Stimulated activated naive CD8-positive, alpha-beta T cell treated with anti-CD3 and anti-CD28 coated beads, Interleukin-15, Interleukin-2, amounts not matched to agents 100 ng/mL and 50 ng/mL, for 24 hours (primary cell): Measurements from ENCODE around the gene COX17.

ENCODE experiments used
- H3K27ac Mint-ChIP-seq: one replicate; pipeline ENCODE4 v1.8.0; 2021; ENCODE audit warnings: mild to moderate bottlenecking, mixed read lengths
- H3K27me3 Mint-ChIP-seq: one replicate; pipeline ENCODE4 v1.8.0; 2021; ENCODE audit warnings: mixed read lengths
- H3K36me3 Mint-ChIP-seq: one replicate; pipeline ENCODE4 v1.8.0; 2021; ENCODE audit warnings: low read depth, mixed read lengths
- H3K4me1 Mint-ChIP-seq: one replicate; pipeline ENCODE4 v1.8.0; 2021; ENCODE audit warnings: low read depth, mixed read lengths
- H3K4me3 Mint-ChIP-seq: one replicate; pipeline ENCODE4 v1.8.0; 2021; ENCODE audit warnings: mild to moderate bottlenecking, mixed read lengths
- H3K9me3 Mint-ChIP-seq: one replicate; pipeline ENCODE4 v1.8.0; 2021; ENCODE audit warnings: mixed read lengths

The COX17 gene

DNA sequence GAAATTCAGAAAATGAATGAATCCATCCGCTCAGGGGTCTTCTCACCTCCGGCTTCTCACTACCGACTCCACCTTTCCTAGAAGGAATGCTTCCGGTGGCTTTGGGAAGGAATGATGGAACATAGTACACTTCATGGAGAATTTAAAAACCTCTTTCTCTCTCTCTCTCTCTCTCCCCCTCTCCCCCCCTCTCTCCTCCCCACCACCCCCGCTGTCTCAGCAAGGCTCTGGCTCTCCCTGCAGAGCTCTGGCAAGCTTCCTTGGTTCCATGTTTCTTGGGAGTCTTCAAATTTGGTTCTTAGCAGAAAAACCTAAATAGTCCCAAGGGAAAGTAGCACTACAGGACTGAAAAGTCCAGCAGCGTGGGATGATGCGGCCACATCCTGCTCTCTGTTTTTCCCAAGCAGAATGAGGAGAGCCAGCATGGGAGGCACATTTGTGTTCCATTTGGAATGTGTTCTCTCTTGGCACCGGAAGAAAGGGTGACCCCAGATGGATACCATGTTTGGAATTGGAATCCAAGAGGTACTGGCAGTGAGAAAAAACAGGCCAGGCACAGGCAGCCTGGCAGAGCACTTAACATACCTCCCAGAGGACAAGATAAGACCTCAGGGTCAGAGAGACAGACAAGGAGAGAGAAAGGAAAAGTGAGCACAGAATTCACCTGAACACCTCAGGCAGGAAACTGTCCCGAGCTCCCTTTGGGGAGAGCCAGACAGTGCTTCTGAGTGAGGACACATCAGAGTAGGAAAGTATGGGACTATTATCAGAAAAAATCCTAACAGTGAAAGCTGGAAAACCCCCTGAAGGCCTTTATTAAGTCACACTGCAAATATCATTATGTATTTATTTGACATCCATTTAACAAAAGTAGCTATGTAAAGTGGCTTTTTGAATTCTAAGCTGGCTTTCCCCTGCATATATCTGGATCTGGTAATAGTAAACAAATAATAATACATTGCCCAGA is 16.4 kb downstream of the COX17 start, which contains the start of gene POPDC2:
TSS of gene POPDC2 (minus strand) at position 116 of the 967 bp plus-strand sequence. CDS start 166 bp downstream, outside the sequence.
- no peaks in the 10 kb centered on the region for H3K27me3 Mint-ChIP-seq
- H3K36me3 Mint-ChIP-seq: no peaks in the 10 kb centered on the region
- peaks cover 15% of the 10 kb centered on the region for H3K4me1 Mint-ChIP-seq
- no peaks in the 10 kb centered on the region for H3K9me3 Mint-ChIP-seq
- H3K27ac Mint-ChIP-seq: no peak within 1 kb of the TSS
- H3K4me3 Mint-ChIP-seq: no peak within 1 kb of the TSS

DNA sequence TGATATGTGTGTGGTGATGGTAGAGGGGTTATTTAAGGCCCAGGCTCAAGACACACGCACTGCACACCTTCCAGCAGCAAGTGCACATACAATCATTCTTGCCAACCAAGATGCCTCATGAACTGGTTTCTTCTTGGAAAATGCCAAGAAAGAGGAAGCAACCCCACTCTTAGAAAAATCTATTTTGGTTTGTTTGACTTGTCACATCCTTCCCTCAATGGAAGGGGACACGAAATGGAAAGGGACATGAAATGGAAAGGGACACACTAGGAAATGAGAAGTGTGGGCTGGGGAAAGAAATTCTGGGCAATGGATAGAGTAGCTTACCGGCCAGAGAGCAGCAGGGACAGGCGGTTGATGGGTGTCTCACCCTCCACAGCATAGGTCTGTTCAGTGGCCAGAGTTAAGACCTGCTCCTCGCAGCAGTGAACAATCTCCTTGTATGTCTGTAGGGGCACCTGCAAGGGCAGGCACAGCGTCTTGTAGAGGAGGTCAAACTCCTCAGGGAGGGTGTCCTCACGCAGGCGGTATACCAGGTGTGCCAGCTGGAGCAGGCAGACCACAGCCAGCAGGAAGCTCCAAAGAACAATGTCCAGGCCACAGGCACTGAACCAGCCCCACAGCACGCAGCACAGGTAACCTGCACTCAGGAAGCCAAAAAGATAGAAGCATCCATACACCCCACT is 17.5 kb downstream of the COX17 start:
- Mint-ChIP-seq H3K27ac (no peak overlapping the region), H3K4me3 (no peak overlapping the region), H3K9me3 (no peaks in the 10 kb centered on the region), H3K4me1 (peaks cover 12% of the 10 kb centered on the region), H3K27me3 (no peaks in the 10 kb centered on the region), H3K36me3 (no peaks in the 10 kb centered on the region)

GRCh38 chr3:119658994-119659393 is 18.2 kb downstream of the COX17 start:
- H3K27me3 Mint-ChIP-seq: no peaks in the 10 kb centered on the region
- no peaks in the 10 kb centered on the region for H3K36me3 Mint-ChIP-seq
- H3K9me3 Mint-ChIP-seq: no peaks in the 10 kb centered on the region
- H3K4me1 Mint-ChIP-seq: peaks cover 6% of the 10 kb centered on the region
- no peak overlapping the region for H3K27ac Mint-ChIP-seq
- no peak overlapping the region for H3K4me3 Mint-ChIP-seq

DNA sequence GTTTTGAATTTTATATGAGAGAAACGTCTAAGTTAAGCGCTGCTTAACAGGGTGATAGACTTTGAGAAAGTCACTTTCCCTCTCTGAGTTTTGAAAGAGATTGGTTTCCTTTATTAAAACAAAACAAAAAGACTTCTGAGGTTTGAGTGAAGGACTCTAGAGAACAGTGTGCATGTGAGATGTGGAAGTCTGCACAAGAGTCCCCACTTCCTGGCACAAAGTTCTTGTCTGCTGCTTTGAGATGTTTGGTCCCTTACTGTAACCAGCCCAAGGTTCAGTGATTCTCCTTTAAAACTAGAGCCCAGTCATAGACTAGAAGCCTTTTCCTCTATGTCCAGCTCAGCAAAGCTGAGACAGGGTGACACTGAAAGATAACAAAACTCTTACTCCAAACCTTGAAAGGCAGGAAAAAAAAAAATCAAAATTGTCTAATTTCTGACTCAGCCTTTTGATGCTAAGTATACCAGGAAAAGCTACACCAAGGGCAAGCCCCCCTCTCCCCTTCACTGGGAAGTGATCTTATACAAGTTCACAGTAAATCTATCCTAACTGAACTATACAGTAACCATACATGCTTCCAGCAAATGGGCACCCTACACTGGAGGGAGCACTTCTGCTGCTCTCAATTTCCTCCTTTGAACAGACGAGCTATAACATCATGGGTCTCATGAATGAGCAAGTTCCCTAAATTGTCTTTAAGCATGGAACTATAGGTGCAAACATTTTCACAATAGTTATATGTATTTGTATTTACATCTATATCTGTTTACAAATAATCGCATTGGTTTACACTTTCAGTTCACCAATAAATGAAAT is 19.1 kb downstream of the COX17 start:
- Mint-ChIP-seq H3K4me3 (no peak overlapping the region), H3K36me3 (no peaks in the 10 kb centered on the region), H3K4me1 (peaks cover 6% of the 10 kb centered on the region), H3K27me3 (no peaks in the 10 kb centered on the region), H3K9me3 (no peaks in the 10 kb centered on the region), H3K27ac (no peak overlapping the region)

DNA sequence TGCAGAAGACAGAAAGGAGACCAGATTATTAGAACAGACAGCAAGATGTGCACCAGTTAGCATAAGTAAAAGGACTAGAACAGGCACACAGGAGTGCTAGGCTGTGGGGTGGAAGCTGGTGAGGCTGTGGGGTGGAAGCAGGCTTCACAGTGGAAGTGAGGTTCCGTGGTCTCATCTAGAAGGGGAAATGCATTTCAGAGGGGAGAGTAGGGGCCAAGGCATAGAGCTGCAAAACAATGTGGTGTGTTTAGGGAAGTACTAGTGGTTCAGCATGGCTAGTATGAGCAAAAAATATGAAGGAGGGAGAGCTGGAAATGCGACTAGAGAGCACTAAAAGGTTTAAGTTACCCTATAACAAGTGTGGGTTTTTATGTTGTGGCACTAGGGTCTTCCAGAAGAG is 23.3 kb downstream of the COX17 start:
- Mint-ChIP-seq H3K4me1 (peaks cover 6% of the 10 kb centered on the region), H3K36me3 (no peaks in the 10 kb centered on the region), H3K4me3 (no peak overlapping the region), H3K27ac (no peak overlapping the region), H3K9me3 (no peaks in the 10 kb centered on the region), H3K27me3 (no peaks in the 10 kb centered on the region)

DNA sequence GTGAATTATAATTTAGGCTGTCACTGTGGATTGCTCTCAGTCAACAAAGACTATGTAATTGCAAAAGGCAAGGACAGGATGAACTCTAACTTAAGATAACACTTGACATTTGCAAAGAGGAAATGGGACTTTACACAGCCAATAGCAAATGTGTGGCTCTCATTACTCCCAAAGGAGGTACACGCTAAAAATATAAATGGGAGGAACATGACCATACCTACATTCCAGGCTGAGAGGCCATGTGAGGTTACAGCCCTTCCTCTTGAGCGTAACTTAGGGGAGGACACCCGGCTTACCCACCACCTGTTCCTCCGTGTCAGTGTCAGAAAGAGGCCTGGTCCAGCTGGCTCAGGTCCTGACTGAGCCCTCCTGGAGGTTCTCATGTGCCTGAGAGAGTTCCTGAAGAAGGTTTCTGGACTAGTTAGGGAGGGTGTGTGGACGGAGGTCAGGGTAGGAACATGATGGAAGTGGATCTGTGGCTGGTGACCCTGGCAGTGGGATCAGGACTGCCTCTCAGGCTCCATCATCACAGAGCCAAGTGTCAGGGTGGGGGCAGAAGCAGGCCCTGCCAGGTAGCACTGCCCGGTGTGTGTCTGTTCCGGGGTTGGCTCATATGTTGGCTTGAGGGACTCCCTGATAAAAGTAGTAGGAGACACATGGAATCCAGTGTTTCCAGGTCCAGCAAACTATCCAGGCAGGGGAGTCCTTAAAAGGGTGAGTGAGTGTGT is 24.7 kb downstream of the COX17 start:
- Mint-ChIP-seq H3K27ac (no peak overlapping the region), H3K36me3 (no peaks in the 10 kb centered on the region)

DNA sequence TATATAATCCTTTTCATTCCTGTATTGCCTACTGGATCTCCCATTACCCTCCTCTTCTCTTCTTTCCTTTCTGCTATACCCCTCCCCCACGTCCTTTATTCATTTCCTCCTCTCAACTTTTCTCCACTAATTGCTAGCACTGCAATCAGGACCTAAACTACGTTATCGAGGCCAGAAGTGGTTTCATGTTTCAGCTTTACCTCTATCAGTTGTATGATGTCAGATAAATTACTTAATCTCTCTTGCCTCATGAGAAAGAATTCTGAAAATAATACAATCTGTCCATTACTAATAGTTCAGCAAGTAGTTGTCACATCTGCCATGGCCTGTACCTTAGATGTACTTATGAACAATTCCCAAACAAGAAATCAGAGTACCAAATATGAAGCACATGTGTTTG is 27.4 kb downstream of the COX17 start:
- no peak overlapping the region for H3K4me3 Mint-ChIP-seq
- no peaks in the 10 kb centered on the region for H3K27me3 Mint-ChIP-seq
- no peaks in the 10 kb centered on the region for H3K9me3 Mint-ChIP-seq
- no peaks in the 10 kb centered on the region for H3K4me1 Mint-ChIP-seq
- peaks cover 14% of the 10 kb centered on the region for H3K36me3 Mint-ChIP-seq
- H3K27ac Mint-ChIP-seq: no peak overlapping the region

More for the DNA sequence above, 24.7 kb downstream of the COX17 start:
- Mint-ChIP-seq H3K9me3 (no peaks in the 10 kb centered on the region), H3K27me3 (no peaks in the 10 kb centered on the region), H3K4me1 (peaks cover under 1% of the 10 kb centered on the region), H3K4me3 (no peak overlapping the region)

DNA sequence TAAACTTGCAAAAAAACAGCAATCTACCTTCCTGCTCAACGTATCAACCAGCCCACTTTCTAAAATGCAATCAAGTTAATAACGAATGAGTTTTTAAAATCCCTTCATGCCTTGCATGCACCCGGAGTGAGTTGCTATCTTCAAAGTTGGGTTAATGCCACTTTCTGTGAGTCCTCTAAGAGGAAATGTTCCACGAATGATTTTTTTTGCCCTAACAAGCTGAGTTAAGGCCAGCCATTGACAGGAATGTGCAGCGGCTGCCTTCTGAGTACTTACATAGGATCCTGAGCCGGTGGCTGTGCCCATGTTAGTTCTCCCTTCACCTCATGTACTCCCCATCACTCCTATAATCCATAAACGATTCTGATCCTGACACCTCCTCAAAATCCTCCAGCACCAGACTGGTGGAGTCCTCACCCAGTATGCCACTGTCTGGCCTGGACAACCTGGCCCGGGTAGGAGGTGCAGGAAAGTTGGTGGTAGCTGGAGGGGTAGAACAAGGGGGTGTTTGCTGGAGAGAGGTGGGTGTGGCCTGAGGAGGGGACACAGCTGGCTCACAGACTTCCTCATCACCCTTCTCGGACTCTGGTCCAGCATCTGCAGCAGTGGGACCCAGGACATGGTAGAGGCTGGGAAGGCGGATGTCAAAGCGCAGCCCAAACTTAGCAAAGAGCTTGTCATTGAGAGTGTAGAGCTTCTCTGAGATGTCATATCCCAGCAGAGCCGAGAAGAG is 29.2 kb downstream of the COX17 start:
- H3K4me1 Mint-ChIP-seq: peaks cover 11% of the 10 kb centered on the region
- H3K27ac Mint-ChIP-seq: no peak overlapping the region
- peaks cover 14% of the 10 kb centered on the region for H3K36me3 Mint-ChIP-seq
- H3K27me3 Mint-ChIP-seq: no peaks in the 10 kb centered on the region
- no peaks in the 10 kb centered on the region for H3K9me3 Mint-ChIP-seq
- no peak overlapping the region for H3K4me3 Mint-ChIP-seq

DNA sequence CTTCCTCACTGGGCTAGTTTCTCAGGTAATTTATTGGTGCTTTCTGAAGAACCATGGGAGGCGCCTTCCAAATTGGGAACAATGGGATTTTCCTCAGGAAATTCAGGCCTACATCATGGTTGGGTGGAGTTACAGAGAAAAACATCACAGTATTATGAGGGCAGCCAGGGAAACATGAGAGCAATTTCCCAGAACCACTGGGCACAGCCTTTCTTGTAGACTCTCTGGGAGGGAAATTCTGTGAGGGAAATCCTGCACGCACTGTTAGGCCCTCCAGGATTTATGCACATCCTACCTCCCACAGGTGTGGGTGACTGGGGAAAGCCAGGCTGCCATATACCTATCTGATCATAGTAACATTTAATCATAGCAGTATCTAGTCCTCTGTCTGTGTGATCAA is 30.0 kb downstream of the COX17 start:
- peaks cover 16% of the 10 kb centered on the region for H3K36me3 Mint-ChIP-seq
- H3K4me3 Mint-ChIP-seq: no peak overlapping the region
- no peak overlapping the region for H3K27ac Mint-ChIP-seq
- peaks cover 19% of the 10 kb centered on the region for H3K4me1 Mint-ChIP-seq
- H3K9me3 Mint-ChIP-seq: no peaks in the 10 kb centered on the region
- H3K27me3 Mint-ChIP-seq: no peaks in the 10 kb centered on the region

DNA sequence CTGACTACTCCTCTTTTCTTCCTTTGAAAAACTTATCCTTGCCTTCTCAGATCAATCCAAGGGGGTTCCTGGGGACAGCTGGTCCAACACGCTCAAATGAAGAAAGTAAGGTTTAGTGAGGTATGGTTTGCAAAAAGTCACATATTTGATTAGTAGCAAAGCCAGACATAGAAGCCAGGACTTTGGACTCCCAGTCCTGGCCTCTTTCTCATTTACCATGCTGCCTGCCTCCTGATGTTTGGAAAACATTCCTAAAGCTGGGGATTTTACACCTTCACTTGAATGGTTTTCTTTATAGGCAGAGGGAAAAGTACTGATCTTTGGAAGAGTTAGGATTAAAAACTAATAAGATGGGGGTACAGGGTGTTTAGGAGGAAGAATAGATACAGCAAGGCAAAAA is 31.4 kb downstream of the COX17 start:
- Mint-ChIP-seq H3K27ac (no peak overlapping the region), H3K27me3 (no peaks in the 10 kb centered on the region), H3K9me3 (no peaks in the 10 kb centered on the region)

DNA sequence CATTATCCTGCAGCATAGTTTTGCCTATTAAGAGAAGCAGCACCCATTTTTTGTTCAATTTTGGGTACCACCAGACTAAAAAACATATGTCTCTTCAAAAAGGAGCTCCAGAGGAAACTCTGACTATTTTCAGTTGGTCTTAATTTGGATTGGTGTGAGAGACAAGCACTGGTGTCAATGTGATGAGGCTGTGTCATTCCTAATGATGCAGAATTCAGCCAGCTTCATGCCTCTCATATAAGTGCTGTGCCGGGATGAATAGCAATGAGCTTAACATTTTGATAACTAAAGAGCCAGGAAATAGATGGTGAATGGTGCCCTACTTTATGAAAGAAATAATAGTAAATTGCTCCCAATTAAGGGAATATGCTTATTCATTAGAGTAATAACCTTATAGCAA is 32.7 kb downstream of the COX17 start:
- no peaks in the 10 kb centered on the region for H3K27me3 Mint-ChIP-seq
- peaks cover 30% of the 10 kb centered on the region for H3K4me1 Mint-ChIP-seq
- no peaks in the 10 kb centered on the region for H3K9me3 Mint-ChIP-seq
- H3K27ac Mint-ChIP-seq: no peak overlapping the region
- no peak overlapping the region for H3K4me3 Mint-ChIP-seq
- peaks cover 37% of the 10 kb centered on the region for H3K36me3 Mint-ChIP-seq

More for the DNA sequence above, 31.4 kb downstream of the COX17 start:
- H3K36me3 Mint-ChIP-seq: peaks cover 28% of the 10 kb centered on the region
- H3K4me1 Mint-ChIP-seq: peaks cover 21% of the 10 kb centered on the region
- H3K4me3 Mint-ChIP-seq: no peak overlapping the region

DNA sequence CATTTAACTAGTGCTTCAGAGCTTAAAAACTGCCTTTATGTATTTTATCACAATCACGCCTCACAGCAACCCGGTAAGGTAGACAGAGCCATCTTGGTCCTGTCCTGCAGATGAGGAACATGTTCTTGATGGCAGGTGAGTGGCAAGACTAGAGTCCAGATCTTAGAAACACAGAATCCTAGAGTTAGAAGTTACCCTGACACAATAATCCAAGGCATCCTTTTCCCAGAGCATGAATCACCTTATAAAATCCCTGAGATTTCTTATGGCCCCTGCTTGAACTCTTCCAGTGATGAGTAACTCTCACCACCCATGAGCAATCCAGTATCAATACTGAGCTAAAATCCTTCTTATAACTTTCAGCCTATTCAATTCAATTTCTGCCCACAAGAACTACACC is 33.7 kb downstream of the COX17 start:
- peaks cover 39% of the 10 kb centered on the region for H3K4me1 Mint-ChIP-seq
- H3K27me3 Mint-ChIP-seq: no peaks in the 10 kb centered on the region
- H3K4me3 Mint-ChIP-seq: no peak overlapping the region
- H3K36me3 Mint-ChIP-seq: peaks cover 38% of the 10 kb centered on the region
- peak overlapping the region; percentile 64 for H3K27ac Mint-ChIP-seq
- no peaks in the 10 kb centered on the region for H3K9me3 Mint-ChIP-seq

DNA sequence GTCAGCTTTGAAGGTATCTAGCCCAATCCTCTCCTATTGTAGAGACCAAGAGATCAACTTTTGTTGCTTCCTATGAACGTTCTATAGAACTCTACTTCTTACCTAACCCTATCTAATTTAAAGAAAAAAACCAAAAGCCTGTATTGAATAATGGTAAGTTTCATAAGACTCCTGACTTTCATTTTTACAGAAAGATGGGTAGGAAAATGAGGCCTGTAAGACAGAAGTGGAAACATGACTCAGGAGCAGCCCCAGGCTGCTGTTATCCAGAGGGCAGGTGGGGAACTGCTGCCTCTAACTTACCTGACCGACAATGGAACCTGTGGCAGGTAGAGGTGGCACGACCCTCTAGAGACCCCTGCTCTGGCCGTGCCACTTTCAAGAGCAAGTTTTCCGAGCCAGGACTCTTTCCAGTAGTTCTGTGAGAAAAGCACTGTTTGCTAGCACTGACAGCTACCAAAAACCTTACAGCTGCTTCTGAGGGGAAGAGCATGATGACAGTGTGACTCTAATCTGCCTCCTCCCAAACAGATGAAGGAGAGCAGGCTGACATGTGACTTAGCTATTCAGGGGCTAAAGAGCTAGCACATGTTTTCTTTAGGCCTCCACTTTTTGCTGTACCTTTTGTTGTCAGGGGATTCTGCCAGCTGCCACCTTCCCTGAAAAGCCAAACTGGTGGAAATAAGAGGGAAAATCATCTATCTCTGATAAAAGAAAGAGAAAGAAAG is 34.3 kb downstream of the COX17 start:
- H3K27me3 Mint-ChIP-seq: no peaks in the 10 kb centered on the region
- no peaks in the 10 kb centered on the region for H3K9me3 Mint-ChIP-seq
- peaks cover 41% of the 10 kb centered on the region for H3K36me3 Mint-ChIP-seq
- H3K4me3 Mint-ChIP-seq: no peak overlapping the region
- peak overlapping the region; percentile 64 for H3K27ac Mint-ChIP-seq
- peaks cover 45% of the 10 kb centered on the region for H3K4me1 Mint-ChIP-seq
